Activated naive CD4-positive, alpha-beta T cell treated with anti-CD3 and anti-CD28 coated beads for 36 hours (primary cell): ENCODE data around the gene ECD. TPM values are rescaled to one million over a fixed set of nuclear protein-coding genes. Genes with fewer than 3 reads are reported as not detected.

Experiments
- CTCF ChIA-PET: fragments of 350-600 bp; sonication (Branson Sonifier 250); formaldehyde crosslinking; loops from one replicate; lab custom pipeline; 2021; ENCODE audit warnings: antibody characterized with exemption; lab: Charles Lee
- DNase-seq: peaks from one replicate; pipeline ENCODE4 v3.0.0-alpha.2; 2020
- H3K27ac Mint-ChIP-seq: one replicate; pipeline ENCODE4 v1.8.0; 2021; ENCODE audit warnings: mild to moderate bottlenecking, mixed read lengths
- H3K27me3 Mint-ChIP-seq: one replicate; pipeline ENCODE4 v1.8.0; 2021; ENCODE audit warnings: low read depth, mixed read lengths
- H3K36me3 Mint-ChIP-seq: one replicate; pipeline ENCODE4 v1.8.0; 2021; ENCODE audit warnings: low read depth, mixed read lengths
- H3K4me1 Mint-ChIP-seq: one replicate; pipeline ENCODE4 v1.8.0; 2021; ENCODE audit warnings: low read depth, mixed read lengths
- H3K4me3 Mint-ChIP-seq: one replicate; pipeline ENCODE4 v1.8.0; 2021; ENCODE audit warnings: mild to moderate bottlenecking, moderate library complexity, mixed read lengths
- H3K9me3 Mint-ChIP-seq: one replicate; pipeline ENCODE4 v1.8.0; 2021; ENCODE audit warnings: mixed read lengths
- intact Hi-C: fragments of 100-400 bp; cut with micrococcal nuclease; formaldehyde crosslinking; loops from one replicate; pipeline ENCODE4 v1.15.1; 2023
- total RNA-seq, 2 experiments: library from RNA; stranded (reverse); gene quantifications; one replicate each; pipeline ENCODE4 v1.2.3, GENCODE V29; 2021

Gene ECD
- total RNA-seq, 2 experiments from 2014 or later, result 26.5 to 28.1 TPM

GRCh38 chr10:73094986-73095480 lies 72.8 kb downstream of the ECD start:
- Mint-ChIP-seq H3K4me1 (peaks cover 33% of the 10 kb centered on the region), H3K9me3 (no peaks in the 10 kb centered on the region), H3K27me3 (no peaks in the 10 kb centered on the region), H3K36me3 (no peaks in the 10 kb centered on the region), H3K4me3 (peak overlapping the region; percentile 83), H3K27ac (no peak overlapping the region)
- no peak for DNase-seq
- CTCF ChIA-PET, result interaction anchor here (2.5 kb wide), 1 partner anchor 64 kb away, joined by 10 read pairs; no protein-coding TSS in a partner anchor
- intact Hi-C loops, result loop anchor here (5.0 kb wide), 1 partner anchor 1732 kb away; the partner anchor contains the start of gene KAT6B

- peak overlapping the region; percentile 52 for H3K4me3 Mint-ChIP-seq
- no peak for DNase-seq
- H3K4me1 Mint-ChIP-seq, result peaks cover 33% of the 10 kb centered on the region
- H3K27ac Mint-ChIP-seq, result peak overlapping the region; percentile 24
- H3K36me3 Mint-ChIP-seq, result no peaks in the 10 kb centered on the region
- CTCF ChIA-PET, result interaction anchor here (1.3 to 2.5 kb wide), 3 partner anchors 15 to 65 kb away, joined by 3 to 10 read pairs (median 4); no protein-coding TSS in a partner anchor
- no peaks in the 10 kb centered on the region for H3K9me3 Mint-ChIP-seq
- intact Hi-C loops, result no loop called here
- H3K27me3 Mint-ChIP-seq, result no peaks in the 10 kb centered on the region
These were observed 73.6 kb downstream of the ECD start for GRCh38 chr10:73093922-73094850.

GRCh38 chr10:73092830-73093229 lies 75.0 kb downstream of the ECD start:
- intact Hi-C loops, result no loop called here
- H3K9me3 Mint-ChIP-seq, result no peaks in the 10 kb centered on the region
- peaks cover 32% of the 10 kb centered on the region for H3K4me1 Mint-ChIP-seq
- no peaks in the 10 kb centered on the region for H3K36me3 Mint-ChIP-seq
- no peak overlapping the region for H3K27ac Mint-ChIP-seq
- H3K4me3 Mint-ChIP-seq, result no peak overlapping the region
- DNase-seq, result no peak
- no peaks in the 10 kb centered on the region for H3K27me3 Mint-ChIP-seq
- CTCF ChIA-PET, result interaction anchor here (1.6 kb wide), 1 partner anchor 15 kb away, joined by 4 read pairs; no protein-coding TSS in a partner anchor

DNA sequence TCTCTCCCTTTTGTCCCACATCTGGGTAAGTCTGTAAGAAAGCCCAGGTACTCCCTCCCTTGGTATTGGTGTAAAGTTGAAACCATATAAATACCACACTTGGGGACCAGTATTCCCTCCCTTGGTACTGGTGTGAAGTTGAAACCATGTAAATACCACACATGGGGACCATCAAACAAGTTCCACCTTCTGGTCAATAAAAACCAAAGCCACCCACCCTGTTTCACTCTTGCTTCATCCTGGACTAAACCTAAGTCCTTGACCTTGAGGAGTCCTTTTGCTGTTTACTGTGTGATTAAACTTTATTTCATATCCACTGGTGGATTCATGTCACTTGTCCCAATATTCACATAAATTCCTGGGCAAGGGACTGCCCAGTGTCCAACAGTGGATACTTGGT lies 79.5 kb downstream of the ECD start:
- no peaks in the 10 kb centered on the region for H3K27me3 Mint-ChIP-seq
- intact Hi-C loops, result no loop called here
- H3K36me3 Mint-ChIP-seq, result no peaks in the 10 kb centered on the region
- no peak overlapping the region for H3K27ac Mint-ChIP-seq
- H3K4me1 Mint-ChIP-seq, result peaks cover 10% of the 10 kb centered on the region
- H3K9me3 Mint-ChIP-seq, result no peaks in the 10 kb centered on the region
- no peak for DNase-seq
- CTCF ChIA-PET, result interaction anchor here (1.4 kb wide), 1 partner anchor 71 kb away, joined by 5 read pairs; no protein-coding TSS in a partner anchor
- no peak overlapping the region for H3K4me3 Mint-ChIP-seq

DNA sequence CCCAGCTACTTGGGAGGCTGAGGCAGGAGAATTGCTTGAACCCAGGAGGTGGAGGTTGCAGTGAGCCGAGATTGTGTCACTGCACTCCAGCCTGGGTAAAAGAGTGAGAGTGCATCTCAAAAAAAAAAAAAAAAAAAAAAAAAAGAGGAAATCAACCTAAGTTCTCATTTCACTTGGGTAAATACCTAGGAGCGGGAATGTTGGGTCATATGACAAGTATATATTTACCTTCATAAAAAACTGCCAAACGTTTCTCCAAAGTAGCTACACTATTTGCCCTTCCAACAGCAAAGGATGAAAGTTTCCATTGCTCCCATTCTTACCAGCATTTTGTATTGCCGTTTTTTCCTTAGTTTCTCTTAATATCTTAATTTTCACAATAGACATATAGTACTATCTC lies 81.0 kb downstream of the ECD start:
- intact Hi-C loops, result no loop called here
- DNase-seq, result no peak
- Mint-ChIP-seq H3K27ac (no peak overlapping the region), H3K36me3 (no peaks in the 10 kb centered on the region), H3K4me1 (peaks cover 4% of the 10 kb centered on the region), H3K9me3 (no peaks in the 10 kb centered on the region), H3K27me3 (no peaks in the 10 kb centered on the region), H3K4me3 (no peak overlapping the region)
- CTCF ChIA-PET, result no interaction called here

DNA sequence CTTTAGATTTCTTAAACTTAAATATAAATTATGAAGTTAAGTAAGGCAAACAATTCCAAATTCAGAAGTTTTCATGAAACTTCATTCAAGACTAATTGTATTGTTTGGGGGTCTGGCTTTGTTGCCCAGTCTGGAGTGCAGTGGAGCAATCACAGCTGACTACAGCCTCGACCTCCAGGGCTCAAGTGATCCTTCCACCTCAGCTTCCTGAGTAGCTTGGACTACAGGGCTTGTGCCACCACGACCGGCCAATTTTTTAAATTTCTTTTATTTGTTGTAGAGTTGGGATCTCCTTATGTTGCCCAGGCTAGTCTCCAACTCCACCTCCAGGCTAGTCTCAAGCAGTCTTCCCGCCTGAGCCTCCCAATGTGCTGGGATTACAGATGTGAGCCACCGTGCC lies 83.6 kb downstream of the ECD start:
- Mint-ChIP-seq H3K4me1 (peaks cover 6% of the 10 kb centered on the region), H3K4me3 (no peak overlapping the region), H3K27ac (no peak overlapping the region), H3K36me3 (no peaks in the 10 kb centered on the region), H3K27me3 (no peaks in the 10 kb centered on the region), H3K9me3 (no peaks in the 10 kb centered on the region)
- no peak for DNase-seq
- intact Hi-C loops, result no loop called here
- CTCF ChIA-PET, result interaction anchor here (0.6 kb wide), 1 partner anchor 468 kb away, joined by 3 read pairs; no protein-coding TSS in a partner anchor

Other genes with a start within 250 kb of the ECD start
- not detected for gene PLA2G12B, start 213.2 kb downstream of the ECD start, total RNA-seq
- 10 to 100 TPM; 15.3 to 15.9 TPM for gene P4HA1, start 71.1 kb downstream of the ECD start, total RNA-seq
- under 1 TPM; 0.72 to 0.83 TPM for gene NUDT13, start 57.6 kb downstream of the ECD start, total RNA-seq
- 10 to 100 TPM; 13.3 to 13.7 TPM for gene FAM149B1, start 111 bp upstream of the ECD start, total RNA-seq
- gene DNAJC9, start 79.2 kb upstream of the ECD start, total RNA-seq, result 10 to 100 TPM; 55.2 to 57.2 TPM
- gene MRPS16, start 84.6 kb upstream of the ECD start, total RNA-seq, result 100 to 1,000 TPM; 140 to 145 TPM
- gene CFAP70, start 190.9 kb upstream of the ECD start, total RNA-seq, result under 1 TPM; 0.20 to 0.31 TPM
- gene ANXA7, start 246.1 kb upstream of the ECD start, total RNA-seq, result 100 to 1,000 TPM; 130 to 134 TPM